OCI-LY7 (cell line): ENCODE results near the gene SNCAIP.

Experiments
- EZH2phosphoT487 ChIP-seq: fragments of 200-600 bp; sonication (generic); IDR thresholded peaks from 2 replicates; pipeline ENCODE4 v1.6.1; 2018; ENCODE audit warnings: low read depth, borderline replicate concordance, mild to moderate bottlenecking, mixed run types, antibody characterized with exemption, low read length, moderate library complexity, mixed read lengths
- TF ChIP-seq, protein P1 (sequence below): fragments of 200-600 bp; sonication (generic); conservative IDR thresholded peaks from 2 replicates; pipeline ENCODE4 v1.5.1; 2014; ENCODE audit warnings: mild to moderate bottlenecking, antibody characterized with exemption, low read length, moderate library complexity, mixed read lengths

DNA sequence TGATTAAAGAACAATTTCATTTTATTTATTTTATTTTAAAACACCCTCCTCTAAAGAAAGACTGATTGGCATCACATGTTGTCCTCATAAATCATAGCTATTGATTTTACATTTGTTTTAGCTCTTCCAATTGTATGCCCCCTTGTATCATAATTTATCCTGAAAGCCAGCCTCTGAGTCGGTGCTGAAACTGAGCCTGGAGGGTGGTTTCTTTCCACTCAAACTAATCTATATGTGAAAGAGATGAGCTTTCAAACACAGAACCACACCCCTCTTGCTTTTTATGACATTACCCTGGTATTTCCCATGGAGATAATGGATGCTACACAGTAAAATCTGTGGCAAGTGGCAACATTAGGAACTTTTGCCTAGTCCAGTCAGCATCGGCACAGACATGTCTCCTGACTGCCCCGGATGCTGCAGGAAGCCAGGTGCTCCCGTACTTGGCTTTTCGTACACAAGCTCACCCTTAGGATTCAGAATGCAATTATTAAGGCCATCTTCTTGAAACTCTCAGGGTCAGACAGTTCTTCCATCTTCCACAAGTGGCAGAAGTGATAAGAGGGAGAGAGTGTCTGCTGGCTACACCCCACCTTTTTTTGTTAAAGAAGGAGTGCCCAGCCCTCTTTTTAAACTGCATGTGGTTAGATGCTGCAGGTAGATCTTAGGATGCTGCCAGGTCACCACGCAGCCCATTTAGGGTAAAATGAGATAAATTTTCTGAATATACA lies 91.1 kb downstream of the SNCAIP start:
- TF ChIP-seq, protein P1, sequence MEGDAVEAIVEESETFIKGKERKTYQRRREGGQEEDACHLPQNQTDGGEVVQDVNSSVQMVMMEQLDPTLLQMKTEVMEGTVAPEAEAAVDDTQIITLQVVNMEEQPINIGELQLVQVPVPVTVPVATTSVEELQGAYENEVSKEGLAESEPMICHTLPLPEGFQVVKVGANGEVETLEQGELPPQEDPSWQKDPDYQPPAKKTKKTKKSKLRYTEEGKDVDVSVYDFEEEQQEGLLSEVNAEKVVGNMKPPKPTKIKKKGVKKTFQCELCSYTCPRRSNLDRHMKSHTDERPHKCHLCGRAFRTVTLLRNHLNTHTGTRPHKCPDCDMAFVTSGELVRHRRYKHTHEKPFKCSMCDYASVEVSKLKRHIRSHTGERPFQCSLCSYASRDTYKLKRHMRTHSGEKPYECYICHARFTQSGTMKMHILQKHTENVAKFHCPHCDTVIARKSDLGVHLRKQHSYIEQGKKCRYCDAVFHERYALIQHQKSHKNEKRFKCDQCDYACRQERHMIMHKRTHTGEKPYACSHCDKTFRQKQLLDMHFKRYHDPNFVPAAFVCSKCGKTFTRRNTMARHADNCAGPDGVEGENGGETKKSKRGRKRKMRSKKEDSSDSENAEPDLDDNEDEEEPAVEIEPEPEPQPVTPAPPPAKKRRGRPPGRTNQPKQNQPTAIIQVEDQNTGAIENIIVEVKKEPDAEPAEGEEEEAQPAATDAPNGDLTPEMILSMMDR, result no peak
- no peak for TF ChIP-seq EZH2phosphoT487
